Fibroblast of the aortic adventitia (primary cell): ENCODE measurements around the gene TSHZ2. TPM values are rescaled to one million over a fixed set of nuclear protein-coding genes. Genes with fewer than 3 reads are reported as not detected.

ENCODE experiments used
- DNase-seq: peaks from one replicate; pipeline ENCODE4 v3.0.0-alpha.2; 2010; ENCODE audit warnings: low read depth
- H3K4me3 ChIP-seq: 2 replicates; pipeline ENCODE4 v1.5.1; 2011; ENCODE audit warnings: low read depth, mild to moderate bottlenecking, control low read depth, low read length, moderate library complexity
- total RNA-seq: library from RNA; depleted of rRNA; stranded (reverse); fragments of >200 nt; gene quantifications from 2 replicates; pipeline ENCODE4 v1.2.3, GENCODE V29; 2012; ENCODE audit warnings: low replicate concordance
- TF ChIP-seq, protein P1 (sequence below): IDR thresholded peaks from 2 replicates; pipeline ENCODE4 v1.5.1; 2011; ENCODE audit warnings: mild to moderate bottlenecking, low read length, control low read depth, inconsistent platforms; ENCODE audit not compliant: insufficient read depth

TSHZ2 gene
- total RNA-seq, 1 donor = 6.9 TPM

DNA sequence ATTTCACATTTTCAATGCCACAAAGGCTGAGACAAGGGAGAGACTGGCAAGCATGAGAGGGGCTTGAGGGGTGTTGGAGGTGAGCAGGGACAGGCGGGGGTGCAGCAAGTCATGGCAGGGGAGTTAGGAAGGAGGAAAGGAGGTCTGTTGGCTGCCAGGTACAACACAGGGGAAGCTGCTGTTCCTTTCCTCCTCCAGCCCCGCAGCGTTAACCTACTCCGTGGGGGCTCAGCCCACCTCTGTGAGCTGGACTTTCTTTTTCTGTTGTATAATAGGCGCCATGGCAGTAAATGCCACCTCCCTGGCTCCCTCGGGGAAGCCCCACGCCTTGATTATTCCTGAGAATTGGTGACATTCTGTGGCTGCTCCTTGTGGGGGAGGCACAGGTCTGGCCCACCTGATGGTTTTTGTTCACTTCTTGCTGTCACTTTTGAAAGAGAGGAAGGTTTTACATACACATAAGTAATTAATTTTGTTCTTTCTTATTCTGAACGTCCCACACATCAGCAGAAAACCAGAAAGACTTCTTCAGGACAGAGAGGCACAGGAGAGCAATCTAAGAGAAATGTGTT lies 293.2 kb downstream of the TSHZ2 start:
- TF ChIP-seq, protein P1, sequence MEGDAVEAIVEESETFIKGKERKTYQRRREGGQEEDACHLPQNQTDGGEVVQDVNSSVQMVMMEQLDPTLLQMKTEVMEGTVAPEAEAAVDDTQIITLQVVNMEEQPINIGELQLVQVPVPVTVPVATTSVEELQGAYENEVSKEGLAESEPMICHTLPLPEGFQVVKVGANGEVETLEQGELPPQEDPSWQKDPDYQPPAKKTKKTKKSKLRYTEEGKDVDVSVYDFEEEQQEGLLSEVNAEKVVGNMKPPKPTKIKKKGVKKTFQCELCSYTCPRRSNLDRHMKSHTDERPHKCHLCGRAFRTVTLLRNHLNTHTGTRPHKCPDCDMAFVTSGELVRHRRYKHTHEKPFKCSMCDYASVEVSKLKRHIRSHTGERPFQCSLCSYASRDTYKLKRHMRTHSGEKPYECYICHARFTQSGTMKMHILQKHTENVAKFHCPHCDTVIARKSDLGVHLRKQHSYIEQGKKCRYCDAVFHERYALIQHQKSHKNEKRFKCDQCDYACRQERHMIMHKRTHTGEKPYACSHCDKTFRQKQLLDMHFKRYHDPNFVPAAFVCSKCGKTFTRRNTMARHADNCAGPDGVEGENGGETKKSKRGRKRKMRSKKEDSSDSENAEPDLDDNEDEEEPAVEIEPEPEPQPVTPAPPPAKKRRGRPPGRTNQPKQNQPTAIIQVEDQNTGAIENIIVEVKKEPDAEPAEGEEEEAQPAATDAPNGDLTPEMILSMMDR = no peak
- no peak overlapping the region for H3K4me3 ChIP-seq
- DNase-seq = no peak

DNA sequence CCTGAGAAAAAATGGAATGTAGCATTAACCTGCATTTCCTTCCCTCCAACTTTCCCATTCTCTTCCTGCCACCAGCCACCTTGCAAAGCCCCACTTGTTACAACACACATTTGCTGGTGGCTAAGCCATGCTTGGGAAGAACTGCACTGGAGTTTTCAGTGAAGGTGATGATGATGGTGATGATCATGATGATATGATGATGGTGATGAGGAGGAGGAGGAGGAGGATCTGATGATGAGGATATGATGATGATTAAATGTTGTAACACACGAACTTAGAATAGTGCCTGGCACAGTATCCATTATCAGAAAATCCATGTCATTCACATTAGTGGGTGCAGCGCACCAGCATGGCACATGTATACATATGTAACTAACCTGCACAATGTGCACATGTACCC lies 297.2 kb downstream of the TSHZ2 start:
- H3K4me3 ChIP-seq = no peak overlapping the region
- DNase-seq = no peak
- TF ChIP-seq, protein P1 = no peak

- no peak overlapping the region for H3K4me3 ChIP-seq
- TF ChIP-seq, protein P1 = no peak
- DNase-seq = no peak
These were observed 298.7 kb downstream of the TSHZ2 start for GRCh38 chr20:53270792-53271375.

DNA sequence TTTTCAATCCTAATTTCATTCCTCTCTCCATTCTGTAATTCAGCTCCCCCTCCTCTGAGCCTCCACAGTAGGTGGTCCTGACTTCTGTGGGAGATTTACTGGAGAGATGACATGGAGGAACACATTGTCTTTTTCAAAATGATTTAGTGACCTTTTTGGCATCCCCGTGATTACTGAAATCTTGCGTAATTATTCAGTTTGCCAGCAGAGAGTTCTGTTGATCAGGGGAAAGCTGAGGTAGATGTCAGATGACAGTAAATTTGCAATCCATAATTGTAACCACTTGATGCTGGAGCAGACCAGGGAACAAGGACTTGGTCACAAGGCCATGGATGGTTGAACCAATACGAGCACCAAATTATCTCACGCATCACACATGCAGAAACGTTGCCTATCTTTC lies 302.2 kb downstream of the TSHZ2 start:
- TF ChIP-seq, protein P1 = no peak
- no peak overlapping the region for H3K4me3 ChIP-seq
- no peak for DNase-seq

- H3K4me3 ChIP-seq = no peak overlapping the region
- TF ChIP-seq, protein P1 = no peak
- DNase-seq = no peak
These were observed 302.6 kb downstream of the TSHZ2 start for GRCh38 chr20:53274807-53275206.

GRCh38 chr20:53276143-53276542 lies 304.0 kb downstream of the TSHZ2 start:
- H3K4me3 ChIP-seq = no peak overlapping the region
- TF ChIP-seq, protein P1 = no peak
- DNase-seq = no peak

GRCh38 chr20:53278555-53278954 lies 306.4 kb downstream of the TSHZ2 start:
- no peak for DNase-seq
- H3K4me3 ChIP-seq = no peak overlapping the region
- TF ChIP-seq, protein P1 = no peak
